Measurements from ENCODE around the gene WWC2.
A peak's percentile ranks its signal among the peaks of the same experiment; 100 is the strongest.

Gene WWC2

GRCh38 chr4:183211533-183211932, 112.5 kb downstream of the WWC2 start:
- DNase-seq, result no peak

GRCh38 chr4:183213996-183214395, 114.9 kb downstream of the WWC2 start:
- no peak for DNase-seq

- DNase-seq, result no peak
These were observed 115.9 kb downstream of the WWC2 start for GRCh38 chr4:183214912-183215488.

- DNase-seq, result no peak
These were observed 121.2 kb downstream of the WWC2 start for GRCh38 chr4:183220236-183220635.

- DNase-seq, result no peak
These were observed 124.0 kb downstream of the WWC2 start for GRCh38 chr4:183223053-183223452.

- DNase-seq, result no peak
These were observed 130.3 kb downstream of the WWC2 start for GRCh38 chr4:183229397-183229796.

- no peak for DNase-seq
These were observed 141.7 kb downstream of the WWC2 start for GRCh38 chr4:183240581-183241321.

GRCh38 chr4:183241322-183241640, 142.2 kb downstream of the WWC2 start:
- no peak for DNase-seq

GRCh38 chr4:183241721-183242151, 142.7 kb downstream of the WWC2 start:
- DNase-seq, result no peak

GRCh38 chr4:183242291-183242690, 143.2 kb downstream of the WWC2 start:
- no peak for DNase-seq

- no peak for DNase-seq
These were observed 145.0 kb downstream of the WWC2 start for GRCh38 chr4:183244019-183244418.

- no peak for DNase-seq
These were observed 145.4 kb downstream of the WWC2 start for GRCh38 chr4:183244506-183244905.

GRCh38 chr4:183248201-183248600, 149.1 kb downstream of the WWC2 start:
- no peak for DNase-seq

- no peak for DNase-seq
These were observed 150.8 kb downstream of the WWC2 start for GRCh38 chr4:183249854-183250253.

- DNase-seq, result no peak
These were observed 151.8 kb downstream of the WWC2 start for GRCh38 chr4:183250831-183251230.

GRCh38 chr4:183252959-183253358, 153.9 kb downstream of the WWC2 start:
- no peak for DNase-seq

- no peak for DNase-seq
These were observed 154.4 kb downstream of the WWC2 start for GRCh38 chr4:183253451-183253850.

- no peak for DNase-seq
These were observed 155.1 kb downstream of the WWC2 start for GRCh38 chr4:183254162-183254561.

GRCh38 chr4:183255487-183255886, 156.4 kb downstream of the WWC2 start:
- DNase-seq, result no peak

- DNase-seq, result no peak
These were observed 157.3 kb downstream of the WWC2 start for GRCh38 chr4:183256343-183256742.

GRCh38 chr4:183256756-183257385, 157.8 kb downstream of the WWC2 start:
- DNase-seq, result peak; percentile 19 to 22

- no peak for DNase-seq
These were observed 158.8 kb downstream of the WWC2 start for GRCh38 chr4:183257808-183258207.

- no peak for DNase-seq
These were observed 161.6 kb downstream of the WWC2 start for GRCh38 chr4:183260491-183261151.
